Mesenchymal stem cell (in vitro differentiated cells and primary cell): Measurements from ENCODE around the gene TANC2.

ENCODE experiments used
- DNase-seq: peaks from one replicate; pipeline ENCODE4 v3.0.0-alpha.2; 2013
- H2AFZ ChIP-seq: one replicate; pipeline ENCODE4 v1.6.1; 2013; ENCODE audit warnings: low read depth, mild to moderate bottlenecking, control low read depth, inconsistent platforms, low read length, moderate library complexity
- H2AK5ac ChIP-seq: 2 replicates; pipeline ENCODE4 v1.6.1; 2013; ENCODE audit warnings: low read length, moderate library complexity, mild to moderate bottlenecking, inconsistent platforms; ENCODE audit not compliant: severe bottlenecking
- H2BK120ac ChIP-seq: one replicate; pipeline ENCODE4 v1.6.1; 2013; ENCODE audit warnings: low read depth, mild to moderate bottlenecking, inconsistent platforms, low read length, moderate library complexity
- H2BK12ac ChIP-seq, 2 experiments: one replicate each; pipeline ENCODE4 v1.6.1; 2013; ENCODE audit warnings: inconsistent platforms in 2 of 2, low read length in 2 of 2, mild to moderate bottlenecking in 2 of 2, moderate library complexity in 2 of 2, control low read depth in 1 of 2
- H2BK15ac ChIP-seq: one replicate; pipeline ENCODE4 v1.6.1; 2013; ENCODE audit warnings: mild to moderate bottlenecking, low read depth, inconsistent platforms; ENCODE audit not compliant: poor library complexity, severe bottlenecking
- H2BK5ac ChIP-seq: 2 replicates; pipeline ENCODE4 v1.6.1; 2013; ENCODE audit warnings: low read depth, mild to moderate bottlenecking, low read length, control low read depth, inconsistent platforms; ENCODE audit not compliant: poor library complexity, severe bottlenecking
- H3K14ac ChIP-seq, 2 experiments: one replicate each; pipeline ENCODE4 v1.6.1; 2013; ENCODE audit warnings: inconsistent platforms in 2 of 2, low read length in 2 of 2, control low read depth in 1 of 2, mild to moderate bottlenecking in 1 of 2, moderate library complexity in 1 of 2
- H3K18ac ChIP-seq, 2 experiments: one replicate each; pipeline ENCODE4 v1.6.1; 2013; ENCODE audit warnings: inconsistent platforms in 2 of 2, low read length in 2 of 2, control low read depth in 1 of 2, low read depth in 1 of 2, mild to moderate bottlenecking in 1 of 2
- H3K23ac ChIP-seq, 2 experiments: one replicate each; pipeline ENCODE4 v1.6.1; 2013; ENCODE audit warnings: inconsistent platforms in 2 of 2, low read length in 2 of 2, mild to moderate bottlenecking in 2 of 2, moderate library complexity in 2 of 2, control low read depth in 1 of 2
- H3K27ac ChIP-seq: 2 replicates; pipeline ENCODE4 v1.5.1; 2013; ENCODE audit warnings: mild to moderate bottlenecking, moderate library complexity, low read length, control low read depth, inconsistent platforms; ENCODE audit not compliant: poor library complexity, severe bottlenecking
- H3K27me3 ChIP-seq, 2 experiments: 2 replicates each; pipeline versions ENCODE4 v1.6.1 to v1.7.0; 2013; ENCODE audit warnings: low read length in 2 of 2, mild to moderate bottlenecking in 2 of 2, moderate library complexity in 2 of 2, control low read depth in 1 of 2, inconsistent platforms in 1 of 2; ENCODE audit not compliant: control insufficient read depth in 1 of 2, insufficient read depth in 1 of 2
- H3K36me3 ChIP-seq, 2 experiments: 2 replicates each; pipeline versions ENCODE4 v1.6.1 to v1.7.0; 2013; ENCODE audit warnings: low read length in 2 of 2, control low read depth in 1 of 2, inconsistent platforms in 1 of 2, low read depth in 1 of 2, mild to moderate bottlenecking in 1 of 2; ENCODE audit not compliant: insufficient read depth in 2 of 2, control insufficient read depth in 1 of 2
- H3K4ac ChIP-seq, 2 experiments: one replicate each; pipeline ENCODE4 v1.6.1; 2013; ENCODE audit warnings: inconsistent platforms in 2 of 2, low read length in 2 of 2, mild to moderate bottlenecking in 2 of 2, moderate library complexity in 2 of 2, control low read depth in 1 of 2, low read depth in 1 of 2
- H3K4me1 ChIP-seq: 2 replicates; pipeline ENCODE4 v1.6.1; 2013; ENCODE audit warnings: low read depth, low read length, control low read depth; ENCODE audit not compliant: control insufficient read depth, insufficient read depth
- H3K4me2 ChIP-seq: 2 replicates; pipeline ENCODE4 v1.6.1; 2013; ENCODE audit warnings: low read length, mild to moderate bottlenecking, inconsistent platforms; ENCODE audit not compliant: poor library complexity, severe bottlenecking
- H3K4me3 ChIP-seq, 2 experiments: 2 replicates each; pipeline versions ENCODE4 v1.5.1 to v1.7.0; 2013; ENCODE audit warnings: low read length in 2 of 2, mild to moderate bottlenecking in 2 of 2, control low read depth in 1 of 2, low read depth in 1 of 2; ENCODE audit not compliant: insufficient read depth in 1 of 2
- H3K79me1 ChIP-seq: replicated peaks from 2 replicates; pipeline ENCODE4 v1.6.1; 2013; ENCODE audit warnings: mild to moderate bottlenecking, control low read depth, low read length, inconsistent platforms; ENCODE audit not compliant: poor library complexity, severe bottlenecking
- H3K9ac ChIP-seq: 2 replicates; pipeline ENCODE4 v1.7.0; 2013; ENCODE audit warnings: mild to moderate bottlenecking, low read length, moderate library complexity
- H3K9me3 ChIP-seq: 2 replicates; pipeline ENCODE4 v1.7.0; 2013; ENCODE audit warnings: mild to moderate bottlenecking, low read length; ENCODE audit not compliant: control insufficient read depth
- H4K8ac ChIP-seq: one replicate; pipeline ENCODE4 v1.6.1; 2013; ENCODE audit warnings: inconsistent platforms, mild to moderate bottlenecking, low read length, moderate library complexity
- H4K91ac ChIP-seq: one replicate; pipeline ENCODE4 v1.6.1; 2013; ENCODE audit warnings: mild to moderate bottlenecking, low read length, inconsistent platforms
- WGBS: methylation state at CpG from one replicate; pipeline ENCODE4 v1.1.7; 2013; ENCODE audit warnings: mixed read lengths; 5-methylcytosine and 5-hydroxymethylcytosine counted together

TANC2 gene

DNA sequence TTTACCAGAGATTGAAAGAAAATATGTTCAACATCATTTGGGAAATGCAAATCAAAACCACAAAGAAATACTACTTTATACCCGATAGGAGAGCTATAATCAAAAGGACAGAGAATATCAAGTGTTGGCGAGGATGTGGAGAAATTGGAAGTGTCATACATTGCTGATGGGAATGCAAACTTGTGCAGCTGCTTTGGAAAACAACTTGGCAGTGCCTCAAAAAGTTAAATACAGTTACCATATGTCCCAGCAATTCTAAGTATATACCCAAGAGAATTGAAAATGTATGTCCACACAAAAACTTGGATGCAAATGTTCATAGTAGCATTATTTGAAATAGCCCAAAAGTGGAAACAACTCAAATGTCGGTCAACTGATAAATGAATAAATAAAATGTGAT is 17.0 kb upstream of the TANC2 start:
- Histone ChIP-seq H3K4me1 (no peaks in the 10 kb centered on the region), H2AFZ (no peak overlapping the region), H2BK5ac (no peak overlapping the region), H3K9ac (no peak overlapping the region), H2BK15ac (no peak overlapping the region), H3K36me3 (no peaks in the 10 kb centered on the region), H3K79me1 (no peaks in the 10 kb centered on the region), H4K91ac (no peak overlapping the region), H2BK12ac (no peak overlapping the region), H3K18ac (no peak overlapping the region), H3K14ac (no peak overlapping the region), H3K4ac (no peak overlapping the region), H3K27me3 (peaks cover 0 to 5% of the 10 kb centered on the region in 2 experiments), H2AK5ac (no peak overlapping the region), H3K9me3 (no peaks in the 10 kb centered on the region), H3K4me2 (no peak overlapping the region), H4K8ac (no peak overlapping the region), H3K23ac (no peak overlapping the region), H3K4me3 (no peak overlapping the region), H2BK120ac (no peak overlapping the region), H3K27ac (no peak overlapping the region)
- WGBS, result 100% methylated on average over 1 of the region's 3 CpGs
- DNase-seq, result no peak

DNA sequence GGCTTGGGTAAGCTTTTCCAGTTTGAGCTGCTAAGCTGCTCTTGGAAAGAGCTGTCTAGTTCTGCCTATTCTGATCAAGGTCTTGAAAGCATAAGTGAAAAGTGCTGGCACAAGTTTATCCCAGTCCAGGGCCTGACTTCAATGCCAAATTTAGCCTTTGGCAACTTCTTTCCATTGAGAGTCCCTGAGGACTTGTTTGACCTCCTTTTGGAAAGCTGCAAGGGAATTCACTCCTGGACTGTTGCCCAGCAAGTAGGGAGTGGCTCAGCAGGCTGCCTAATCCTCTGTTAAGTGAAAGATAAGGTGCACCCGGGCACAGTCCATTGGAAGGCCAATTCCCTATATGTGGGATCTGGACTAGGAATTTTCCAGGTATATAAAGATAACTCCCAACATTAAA is 16.0 kb upstream of the TANC2 start:
- WGBS, result no CpG with 5 or more reads among the region's 1 CpG
- no peak overlapping the region for H3K27ac ChIP-seq

DNA sequence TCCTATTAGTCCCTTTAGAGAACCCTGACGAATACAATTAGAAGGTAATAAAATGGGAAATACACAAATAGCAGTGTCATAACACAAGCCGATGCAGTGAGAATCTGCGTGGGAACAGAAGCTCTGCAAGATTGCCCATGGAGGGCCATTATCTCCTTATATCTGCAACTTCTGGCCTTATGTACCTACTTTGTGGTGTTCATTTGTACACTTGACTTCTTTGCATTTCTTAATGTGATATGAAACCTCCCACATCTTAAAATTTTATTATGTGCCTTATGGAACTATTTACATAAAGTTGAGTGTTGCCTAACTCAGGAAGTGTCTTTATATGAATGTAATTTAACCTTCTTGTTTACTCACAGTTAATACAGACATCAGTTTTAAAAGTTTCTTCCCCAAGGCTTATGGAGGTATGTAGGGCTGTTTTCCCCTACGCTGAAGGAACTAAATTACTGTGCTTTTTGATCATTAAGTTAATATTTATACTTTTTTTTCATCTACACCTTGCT is 10.1 kb upstream of the TANC2 start:
- H3K4me2 ChIP-seq, result no peak overlapping the region
- H3K27me3 ChIP-seq, result no peaks in the 10 kb centered on the region
- H2BK12ac ChIP-seq, result no peak overlapping the region
- no peak overlapping the region for H3K18ac ChIP-seq
- no peak overlapping the region for H3K4ac ChIP-seq
- no peaks in the 10 kb centered on the region for H3K9me3 ChIP-seq
- no peak overlapping the region for H3K9ac ChIP-seq
- no peak for DNase-seq
- no peaks in the 10 kb centered on the region for H3K36me3 ChIP-seq
- no peak overlapping the region for H4K91ac ChIP-seq
- H3K27ac ChIP-seq, result no peak overlapping the region
- H2AK5ac ChIP-seq, result no peak overlapping the region
- H3K4me3 ChIP-seq, result no peak overlapping the region
- H3K4me1 ChIP-seq, result no peaks in the 10 kb centered on the region
- H2BK120ac ChIP-seq, result no peak overlapping the region
- no peak overlapping the region for H4K8ac ChIP-seq
- no peak overlapping the region for H3K23ac ChIP-seq
- H2BK5ac ChIP-seq, result no peak overlapping the region
- H2BK15ac ChIP-seq, result no peak overlapping the region
- 98% methylated on average over 3 of the region's 4 CpGs for WGBS
- H2AFZ ChIP-seq, result no peak overlapping the region
- no peaks in the 10 kb centered on the region for H3K79me1 ChIP-seq
- H3K14ac ChIP-seq, result no peak overlapping the region

More for the DNA sequence above, 16.0 kb upstream of the TANC2 start:
- Histone ChIP-seq H2BK12ac (no peak overlapping the region), H3K4me2 (no peak overlapping the region), H2BK15ac (no peak overlapping the region), H3K18ac (no peak overlapping the region), H3K23ac (no peak overlapping the region), H2AK5ac (no peak overlapping the region), H3K9ac (no peak overlapping the region), H3K27me3 (peaks cover 0 to 5% of the 10 kb centered on the region in 2 experiments), H2AFZ (no peak overlapping the region), H2BK5ac (no peak overlapping the region), H3K4me1 (no peaks in the 10 kb centered on the region), H3K9me3 (no peaks in the 10 kb centered on the region), H4K8ac (no peak overlapping the region), H3K4me3 (no peak overlapping the region), H3K79me1 (no peaks in the 10 kb centered on the region), H3K36me3 (no peaks in the 10 kb centered on the region), H2BK120ac (no peak overlapping the region), H3K14ac (no peak overlapping the region), H3K4ac (no peak overlapping the region), H4K91ac (no peak overlapping the region)
- DNase-seq, result peak; percentile 32

DNA sequence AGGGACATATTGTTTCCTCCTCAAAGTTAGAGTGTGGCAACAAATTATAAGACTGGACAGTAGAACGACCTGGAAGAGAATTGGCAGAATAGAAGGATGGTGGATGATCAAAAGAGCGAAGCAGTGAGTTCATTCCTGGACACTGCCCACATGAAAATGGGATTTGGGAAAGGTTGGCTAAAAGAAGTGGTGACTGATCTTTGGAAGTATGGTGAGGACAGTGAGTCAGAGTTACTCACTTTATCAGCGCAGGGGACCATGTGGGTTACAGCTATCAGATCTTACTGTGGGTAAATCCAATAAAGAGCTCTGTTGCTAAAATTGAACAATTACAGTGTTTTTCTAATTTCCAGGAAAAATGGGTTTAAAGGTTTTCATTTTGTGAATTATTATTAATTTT is 2.7 kb upstream of the TANC2 start:
- no peaks in the 10 kb centered on the region for H3K36me3 ChIP-seq
- no peak overlapping the region for H3K23ac ChIP-seq
- H3K4me1 ChIP-seq, result peaks cover 5% of the 10 kb centered on the region
- no peak overlapping the region for H2AK5ac ChIP-seq
- H3K4me3 ChIP-seq, result no peak overlapping the region
- no peak overlapping the region for H3K14ac ChIP-seq
- H3K27me3 ChIP-seq, result no peaks in the 10 kb centered on the region
- H3K27ac ChIP-seq, result no peak overlapping the region
- H4K91ac ChIP-seq, result no peak overlapping the region
- no peaks in the 10 kb centered on the region for H3K9me3 ChIP-seq
- H2BK120ac ChIP-seq, result peak overlapping the region; percentile 34
- no peak overlapping the region for H3K4me2 ChIP-seq
- 56% methylated on average over 3 of the region's 3 CpGs for WGBS
- H3K18ac ChIP-seq, result no peak overlapping the region
- no peak overlapping the region for H4K8ac ChIP-seq
- peak; percentile 42 for DNase-seq
- no peak overlapping the region for H2BK12ac ChIP-seq
- H3K9ac ChIP-seq, result no peak overlapping the region
- no peak overlapping the region for H2AFZ ChIP-seq
- no peaks in the 10 kb centered on the region for H3K79me1 ChIP-seq
- no peak overlapping the region for H3K4ac ChIP-seq
- no peak overlapping the region for H2BK15ac ChIP-seq
- H2BK5ac ChIP-seq, result no peak overlapping the region
